CD4-positive, CD25-positive, alpha-beta regulatory T cell (primary cell): ENCODE measurements around the gene NPDC1. TPM values are rescaled to one million over a fixed set of nuclear protein-coding genes. Genes with fewer than 3 reads are reported as not detected.

Source experiments
- ATAC-seq, 2 donors: fragments of 150-1000 bp; cut with Tn5 transposase; one replicate each; pipeline ENCODE4 v1.10.0; 2021; ENCODE audit warnings: low read depth in 2 of 2, moderate number of reproducible peaks in 2 of 2, moderate library complexity in 1 of 2
- DNase-seq, 3 donors: peaks; one replicate each; pipeline versions ENCODE4 v3.0.0 to v3.0.0-alpha.2; 2012 to 2022; ENCODE audit warnings: mixed read lengths in 1 of 3
- H3K27ac ChIP-seq: one replicate; pipeline ENCODE4 v1.7.0; 2013; ENCODE audit warnings: mild to moderate bottlenecking, low read length; ENCODE audit not compliant: insufficient read depth, poor library complexity, severe bottlenecking
- H3K27me3 ChIP-seq: one replicate; pipeline ENCODE4 v1.7.0; 2013; ENCODE audit warnings: low read length; ENCODE audit not compliant: control insufficient read depth, insufficient read depth
- H3K36me3 ChIP-seq: one replicate; pipeline ENCODE4 v1.7.0; 2013; ENCODE audit warnings: mild to moderate bottlenecking, low read length, moderate library complexity; ENCODE audit not compliant: control insufficient read depth, insufficient read depth
- H3K4me1 ChIP-seq: 2 replicates; pipeline ENCODE4 v1.7.0; 2013; ENCODE audit warnings: mild to moderate bottlenecking, low read length; ENCODE audit not compliant: insufficient read depth, control insufficient read depth, poor library complexity, severe bottlenecking
- H3K4me3 ChIP-seq: one replicate; pipeline ENCODE4 v1.7.0; 2013; ENCODE audit warnings: low read depth, mild to moderate bottlenecking, low read length, moderate library complexity
- H3K9me3 ChIP-seq, 2 experiments: 1 replicate in 1 of 2; 2 replicates in 1 of 2; pipeline ENCODE4 v1.7.0; 2013; ENCODE audit warnings: low read length in 2 of 2, mild to moderate bottlenecking in 1 of 2, moderate library complexity in 1 of 2; ENCODE audit not compliant: control insufficient read depth in 2 of 2
- H3K27ac Mint-ChIP-seq, 3 donors: one replicate each; pipeline ENCODE4 v1.8.0; 2020 to 2022; ENCODE audit warnings: mild to moderate bottlenecking in 3 of 3, mixed read lengths in 3 of 3, moderate library complexity in 2 of 3
- H3K27me3 Mint-ChIP-seq: one replicate; pipeline ENCODE4 v1.8.0; 2022; ENCODE audit warnings: mild to moderate bottlenecking, mixed read lengths
- H3K36me3 Mint-ChIP-seq: one replicate; pipeline ENCODE4 v1.8.0; 2020; ENCODE audit warnings: mixed read lengths
- H3K4me1 Mint-ChIP-seq, 4 donors: one replicate each; pipeline ENCODE4 v1.8.0; 2020 to 2022; ENCODE audit warnings: mixed read lengths in 4 of 4, mild to moderate bottlenecking in 1 of 4
- H3K4me3 Mint-ChIP-seq, 4 donors: one replicate each; pipeline ENCODE4 v1.8.0; 2020 to 2022; ENCODE audit warnings: mild to moderate bottlenecking in 4 of 4, mixed read lengths in 4 of 4, moderate library complexity in 3 of 4
- H3K9me3 Mint-ChIP-seq, 7 donors: one replicate each; pipeline ENCODE4 v1.8.0; 2020 to 2022; ENCODE audit warnings: mixed read lengths in 7 of 7, mild to moderate bottlenecking in 3 of 7, moderate library complexity in 2 of 7
- polyA plus RNA-seq, 4 donors: library from polyadenylated mRNA; unstranded; fragments of 300-500 nt; fragmentation: Illumina TruSeq; gene quantifications; one replicate each; pipeline ENCODE4 v1.2.3, GENCODE V29; 2021
- total RNA-seq: library from RNA; stranded (reverse); gene quantifications from one replicate; pipeline ENCODE4 v1.2.3, GENCODE V29; 2022

NPDC1 gene
- total and polyA plus RNA-seq, 5 donors from 2014 or later: 4.2 to 106 (median 12.1) TPM

GRCh38 chr9:137077758-137078693 lies 32.0 kb upstream of the NPDC1 start:
- peaks cover 6% of the 10 kb centered on the region for H3K36me3 Mint-ChIP-seq
- Histone ChIP-seq H3K27ac (peak overlapping the region; percentile 66), H3K36me3 (peaks cover 11% of the 10 kb centered on the region), H3K27me3 (no peaks in the 10 kb centered on the region), H3K4me3 (no peak overlapping the region), H3K9me3 (no peaks in the 10 kb centered on the region), H3K4me1 (peaks cover 14% of the 10 kb centered on the region)
- peak; percentile 31 to 85 (median 35) for DNase-seq
- H3K27me3 Mint-ChIP-seq: no peaks in the 10 kb centered on the region
- no peaks in the 10 kb centered on the region for H3K9me3 Mint-ChIP-seq
- peak overlapping the region in 1 of 3 donors; percentile 62 for H3K27ac Mint-ChIP-seq
- peak; percentile 36 to 54 for ATAC-seq
- H3K4me1 Mint-ChIP-seq: peaks cover 0 to 7% (median 3%) of the 10 kb centered on the region in 4 donors
- peak overlapping the region; percentile 69 to 81 (median 78) for H3K4me3 Mint-ChIP-seq

GRCh38 chr9:137077010-137077747 lies 31.2 kb upstream of the NPDC1 start, which contains the start of gene UAP1L1:
Gene UAP1L1, plus strand, starts transcription at chr9:137077517. Its CDS starts 16 bp downstream, at chr9:137077533.
- no peaks in the 10 kb centered on the region for H3K27me3 Mint-ChIP-seq
- peaks cover 10% of the 10 kb centered on the region for H3K36me3 ChIP-seq
- peak within 1 kb of the TSS; percentile 69 to 90 (median 80) for H3K4me3 Mint-ChIP-seq
- H3K36me3 Mint-ChIP-seq: peaks cover 6% of the 10 kb centered on the region
- no peak within 1 kb of the TSS for H3K4me3 ChIP-seq
- peak within 1 kb of the TSS in 1 of 3 donors; percentile 62 for H3K27ac Mint-ChIP-seq
- H3K9me3 ChIP-seq: no peaks in the 10 kb centered on the region
- no peaks in the 10 kb centered on the region for H3K9me3 Mint-ChIP-seq
- H3K27me3 ChIP-seq: no peaks in the 10 kb centered on the region
- H3K4me1 Mint-ChIP-seq: peaks cover 0 to 7% (median 3%) of the 10 kb centered on the region in 4 donors
- H3K4me1 ChIP-seq: peaks cover 14% of the 10 kb centered on the region
- DNase-seq (peak; percentile 45 to 71 (median 66)), ATAC-seq (peak; percentile 64 to 65)
- H3K27ac ChIP-seq: peak within 1 kb of the TSS; percentile 66

DNA sequence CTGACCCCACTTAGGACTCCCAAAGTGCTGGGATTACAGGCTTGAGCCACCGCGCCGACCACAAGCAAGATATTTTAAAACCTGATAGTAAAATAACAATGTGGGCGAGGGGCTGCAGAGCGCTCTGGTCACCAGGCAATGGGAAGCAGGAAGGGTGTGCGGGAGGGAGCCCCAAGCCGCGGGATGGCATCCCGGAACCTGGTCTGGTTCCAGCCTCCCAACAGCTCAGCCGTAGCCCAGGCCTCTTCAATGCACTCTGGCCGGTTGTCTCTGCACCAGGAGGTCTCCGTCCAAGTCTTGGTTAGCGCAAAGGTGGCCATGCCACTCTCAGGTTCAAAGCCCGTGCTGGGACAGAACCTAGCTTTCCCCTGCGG lies 30.6 kb upstream of the NPDC1 start:
- no peak overlapping the region for H3K4me3 ChIP-seq
- Mint-ChIP-seq H3K9me3 (no peaks in the 10 kb centered on the region), H3K36me3 (peaks cover 1% of the 10 kb centered on the region), H3K27me3 (no peaks in the 10 kb centered on the region), H3K27ac (no peak overlapping the region), H3K4me1 (peaks cover 0 to 9% (median 3%) of the 10 kb centered on the region in 4 donors), H3K4me3 (peak overlapping the region in 3 of 4 donors; percentile 77 to 90 (median 82))
- peaks cover 14% of the 10 kb centered on the region for H3K4me1 ChIP-seq
- H3K27ac ChIP-seq: peak overlapping the region; percentile 47
- ATAC-seq (no peak), DNase-seq (no peak)
- H3K36me3 ChIP-seq: peaks cover 9% of the 10 kb centered on the region
- no peaks in the 10 kb centered on the region for H3K9me3 ChIP-seq
- H3K27me3 ChIP-seq: no peaks in the 10 kb centered on the region

GRCh38 chr9:137075275-137075775 lies 29.3 kb upstream of the NPDC1 start:
- peaks cover 23% of the 10 kb centered on the region for H3K4me1 ChIP-seq
- H3K36me3 Mint-ChIP-seq: no peaks in the 10 kb centered on the region
- H3K9me3 Mint-ChIP-seq: no peaks in the 10 kb centered on the region
- H3K27me3 ChIP-seq: no peaks in the 10 kb centered on the region
- peak overlapping the region in 3 of 4 donors; percentile 22 to 80 (median 56) for H3K4me3 Mint-ChIP-seq
- DNase-seq (no peak), ATAC-seq (no peak)
- H3K4me3 ChIP-seq: no peak overlapping the region
- peaks cover 0 to 19% (median 7%) of the 10 kb centered on the region in 4 donors for H3K4me1 Mint-ChIP-seq
- H3K27ac ChIP-seq: no peak overlapping the region
- H3K9me3 ChIP-seq: no peaks in the 10 kb centered on the region
- no peak overlapping the region for H3K27ac Mint-ChIP-seq
- peaks cover 9% of the 10 kb centered on the region for H3K36me3 ChIP-seq
- no peaks in the 10 kb centered on the region for H3K27me3 Mint-ChIP-seq

- peak overlapping the region; percentile 19 to 80 (median 34) for H3K4me3 Mint-ChIP-seq
- no peaks in the 10 kb centered on the region for H3K9me3 Mint-ChIP-seq
- no peak overlapping the region for H3K27ac Mint-ChIP-seq
- Histone ChIP-seq H3K4me1 (peaks cover 25% of the 10 kb centered on the region), H3K4me3 (no peak overlapping the region), H3K27me3 (no peaks in the 10 kb centered on the region), H3K27ac (no peak overlapping the region), H3K36me3 (peaks cover 5% of the 10 kb centered on the region), H3K9me3 (no peaks in the 10 kb centered on the region)
- H3K4me1 Mint-ChIP-seq: peaks cover 0 to 18% (median 7%) of the 10 kb centered on the region in 4 donors
- no peaks in the 10 kb centered on the region for H3K27me3 Mint-ChIP-seq
- DNase-seq: no peak
- no peaks in the 10 kb centered on the region for H3K36me3 Mint-ChIP-seq
- ATAC-seq: no peak
Observed at GRCh38 chr9:137074657-137075274, 28.8 kb upstream of the NPDC1 start.

DNA sequence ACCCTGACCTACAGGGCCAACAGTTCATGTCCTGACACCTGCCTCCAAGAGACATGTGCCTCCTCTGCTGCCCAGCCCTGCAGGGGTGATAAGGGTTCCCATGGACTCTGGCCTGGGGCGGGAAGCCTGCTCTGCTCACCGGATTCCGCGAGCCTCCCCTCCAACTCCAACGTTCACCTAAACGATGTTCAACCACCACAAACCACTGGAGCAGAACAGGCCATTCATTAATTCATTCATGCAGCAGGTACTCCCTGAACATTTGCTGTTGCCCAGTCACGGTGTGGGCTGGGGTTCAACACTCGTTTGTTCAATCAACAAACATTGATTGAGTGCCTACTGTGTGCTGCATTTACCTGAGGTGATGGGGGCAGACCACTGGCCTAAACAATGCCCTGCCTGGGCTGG lies 28.0 kb upstream of the NPDC1 start:
- H3K27ac ChIP-seq: no peak overlapping the region
- no peak for DNase-seq

DNA sequence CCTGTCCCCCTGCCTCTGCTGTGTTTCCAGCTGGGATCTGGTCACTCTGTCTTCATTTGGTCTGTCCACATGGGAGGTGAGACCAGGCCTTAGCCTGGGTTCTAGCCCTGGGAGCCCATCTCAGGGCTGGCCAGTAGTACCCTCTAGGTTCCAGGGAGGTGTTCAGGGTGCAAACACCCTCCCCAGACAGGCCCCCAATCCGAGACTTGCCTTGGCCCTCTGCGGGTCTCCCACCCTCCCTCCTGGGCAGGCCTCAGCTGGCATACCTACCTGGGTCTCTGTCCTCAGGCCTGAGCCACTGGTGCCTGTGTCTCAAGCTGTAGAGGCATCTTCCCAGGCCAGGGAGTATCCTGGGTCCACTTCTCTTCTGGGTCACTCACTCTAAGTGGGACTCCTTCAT lies 25.3 kb upstream of the NPDC1 start:
- DNase-seq (no peak), ATAC-seq (no peak)
- no peaks in the 10 kb centered on the region for H3K27me3 ChIP-seq
- Mint-ChIP-seq H3K36me3 (no peaks in the 10 kb centered on the region), H3K27ac (peak overlapping the region in 2 of 3 donors; percentile 49 to 86), H3K27me3 (peaks cover 4% of the 10 kb centered on the region), H3K4me1 (peaks cover 4 to 20% (median 13%) of the 10 kb centered on the region in 4 donors), H3K4me3 (peak overlapping the region; percentile 47 to 86 (median 78)), H3K9me3 (peaks cover 0 to 1% (median 0%) of the 10 kb centered on the region in 7 donors)
- H3K4me1 ChIP-seq: peaks cover 31% of the 10 kb centered on the region
- no peak overlapping the region for H3K4me3 ChIP-seq
- H3K36me3 ChIP-seq: no peaks in the 10 kb centered on the region
- H3K27ac ChIP-seq: no peak overlapping the region
- H3K9me3 ChIP-seq: no peaks in the 10 kb centered on the region

More for the DNA sequence above, 28.0 kb upstream of the NPDC1 start:
- no peaks in the 10 kb centered on the region for H3K36me3 ChIP-seq
- H3K4me3 ChIP-seq: no peak overlapping the region
- Mint-ChIP-seq H3K36me3 (no peaks in the 10 kb centered on the region), H3K4me3 (peak overlapping the region in 2 of 4 donors; percentile 75 to 77), H3K27ac (peak overlapping the region in 1 of 3 donors; percentile 26), H3K27me3 (no peaks in the 10 kb centered on the region), H3K4me1 (peaks cover 0 to 19% (median 7%) of the 10 kb centered on the region in 4 donors), H3K9me3 (no peaks in the 10 kb centered on the region)
- H3K27me3 ChIP-seq: no peaks in the 10 kb centered on the region
- no peak for ATAC-seq
- peaks cover 32% of the 10 kb centered on the region for H3K4me1 ChIP-seq
- H3K9me3 ChIP-seq: no peaks in the 10 kb centered on the region
